Mucosa of rectum (tissue), 2 donors: ENCODE measurements around the gene PTH1R.

ENCODE experiments used
- H3K27ac ChIP-seq, 2 donors: one replicate each; pipeline ENCODE4 v1.7.0; 2013; ENCODE audit warnings: inconsistent platforms in 2 of 2, low read depth in 2 of 2, low read length in 2 of 2
- H3K27me3 ChIP-seq, 2 donors: one replicate each; pipeline ENCODE4 v1.7.0; 2013; ENCODE audit warnings: low read length in 2 of 2; ENCODE audit not compliant: control insufficient read depth in 2 of 2, insufficient read depth in 2 of 2
- H3K36me3 ChIP-seq, 2 donors: one replicate each; pipeline ENCODE4 v1.7.0; 2013; ENCODE audit warnings: low read length in 2 of 2; ENCODE audit not compliant: control insufficient read depth in 2 of 2, insufficient read depth in 2 of 2
- H3K4me1 ChIP-seq, 2 donors: one replicate each; pipeline ENCODE4 v1.7.0; 2013; ENCODE audit warnings: low read length in 2 of 2, mild to moderate bottlenecking in 1 of 2; ENCODE audit not compliant: control insufficient read depth in 2 of 2, insufficient read depth in 2 of 2
- H3K4me3 ChIP-seq, 2 donors: one replicate each; pipeline ENCODE4 v1.7.0; 2013; ENCODE audit warnings: low read length in 2 of 2
- H3K9ac ChIP-seq, 2 donors: one replicate each; pipeline ENCODE4 v1.7.0; 2013; ENCODE audit warnings: low read length in 2 of 2, low read depth in 1 of 2, mild to moderate bottlenecking in 1 of 2
- H3K9me3 ChIP-seq, 2 donors: one replicate each; pipeline ENCODE4 v1.7.0; 2013; ENCODE audit warnings: low read length in 2 of 2; ENCODE audit not compliant: control insufficient read depth in 2 of 2
- donor health status: healthy.
- donor health status: Normal muscosa, but diverticular disease.

The PTH1R gene

GRCh38 chr3:46898321-46899150 is 21.0 kb downstream of the PTH1R start:
- Histone ChIP-seq H3K9ac (no peak overlapping the region), H3K27me3 (peaks cover 2 to 9% of the 10 kb centered on the region in 2 donors), H3K36me3 (no peaks in the 10 kb centered on the region), H3K27ac (no peak overlapping the region), H3K4me1 (no peaks in the 10 kb centered on the region), H3K4me3 (no peak overlapping the region), H3K9me3 (no peaks in the 10 kb centered on the region)

GRCh38 chr3:46899151-46900006 is 21.9 kb downstream of the PTH1R start:
- Histone ChIP-seq H3K36me3 (no peaks in the 10 kb centered on the region), H3K9me3 (no peaks in the 10 kb centered on the region), H3K4me1 (no peaks in the 10 kb centered on the region), H3K9ac (no peak overlapping the region), H3K4me3 (no peak overlapping the region), H3K27me3 (peaks cover 0 to 7% of the 10 kb centered on the region in 2 donors), H3K27ac (no peak overlapping the region)

GRCh38 chr3:46900007-46900292 is 22.4 kb downstream of the PTH1R start:
- Histone ChIP-seq H3K9ac (no peak overlapping the region), H3K27me3 (peaks cover 0 to 6% of the 10 kb centered on the region in 2 donors), H3K27ac (no peak overlapping the region), H3K36me3 (no peaks in the 10 kb centered on the region), H3K4me3 (no peak overlapping the region), H3K9me3 (no peaks in the 10 kb centered on the region), H3K4me1 (no peaks in the 10 kb centered on the region)

GRCh38 chr3:46900356-46900755 is 22.8 kb downstream of the PTH1R start:
- Histone ChIP-seq H3K36me3 (no peaks in the 10 kb centered on the region), H3K4me3 (no peak overlapping the region), H3K4me1 (no peaks in the 10 kb centered on the region), H3K9me3 (no peaks in the 10 kb centered on the region), H3K9ac (no peak overlapping the region), H3K27me3 (peaks cover 0 to 6% of the 10 kb centered on the region in 2 donors), H3K27ac (no peak overlapping the region)

GRCh38 chr3:46901061-46901460 is 23.5 kb downstream of the PTH1R start:
- Histone ChIP-seq H3K4me1 (no peaks in the 10 kb centered on the region), H3K27me3 (peaks cover 0 to 6% of the 10 kb centered on the region in 2 donors), H3K9me3 (no peaks in the 10 kb centered on the region), H3K9ac (no peak overlapping the region), H3K4me3 (no peak overlapping the region), H3K36me3 (no peaks in the 10 kb centered on the region), H3K27ac (no peak overlapping the region)

GRCh38 chr3:46901591-46902187 is 24.2 kb downstream of the PTH1R start:
- no peaks in the 10 kb centered on the region for H3K4me1 ChIP-seq
- no peak overlapping the region for H3K27ac ChIP-seq
- peaks cover 0 to 6% of the 10 kb centered on the region in 2 donors for H3K27me3 ChIP-seq
- no peaks in the 10 kb centered on the region for H3K36me3 ChIP-seq
- H3K9me3 ChIP-seq = no peaks in the 10 kb centered on the region
- H3K9ac ChIP-seq = no peak overlapping the region
- no peak overlapping the region for H3K4me3 ChIP-seq

- H3K27me3 ChIP-seq = peaks cover 0 to 6% of the 10 kb centered on the region in 2 donors
- no peak overlapping the region for H3K4me3 ChIP-seq
- H3K27ac ChIP-seq = no peak overlapping the region
Observed at GRCh38 chr3:46902188-46902631, 24.7 kb downstream of the PTH1R start.

GRCh38 chr3:46903341-46904302 is 26.1 kb downstream of the PTH1R start:
- Histone ChIP-seq H3K9ac (no peak overlapping the region), H3K36me3 (no peaks in the 10 kb centered on the region), H3K27me3 (no peaks in the 10 kb centered on the region), H3K4me3 (no peak overlapping the region), H3K4me1 (no peaks in the 10 kb centered on the region), H3K9me3 (no peaks in the 10 kb centered on the region), H3K27ac (no peak overlapping the region)

More at GRCh38 chr3:46902188-46902631, 24.7 kb downstream of the PTH1R start:
- H3K9ac ChIP-seq = no peak overlapping the region
- H3K9me3 ChIP-seq = no peaks in the 10 kb centered on the region
- H3K36me3 ChIP-seq = no peaks in the 10 kb centered on the region
- no peaks in the 10 kb centered on the region for H3K4me1 ChIP-seq

- H3K9me3 ChIP-seq = no peaks in the 10 kb centered on the region
- H3K9ac ChIP-seq = no peak overlapping the region
- H3K27ac ChIP-seq = no peak overlapping the region
- H3K4me3 ChIP-seq = no peak overlapping the region
- H3K36me3 ChIP-seq = no peaks in the 10 kb centered on the region
- no peaks in the 10 kb centered on the region for H3K27me3 ChIP-seq
- peaks cover 7% of the 10 kb centered on the region in 2 donors for H3K4me1 ChIP-seq
Observed at GRCh38 chr3:46904303-46905212, 27.0 kb downstream of the PTH1R start.
